A673 (cell line): Measurements from ENCODE around the gene GALNT11. TPM values are rescaled to one million over a fixed set of nuclear protein-coding genes. Genes with fewer than 3 reads are reported as not detected.
A peak's percentile ranks its signal among the peaks of the same experiment; 100 is the strongest.
"Not testable (repeated sequence)": the region's sequence is repeated elsewhere in the genome, so short reads cannot be mapped to it uniquely, and the experiment has no call there.

Experiments
- BruUV-seq: library from RNA; stranded (reverse); fragments of 400-500 nt; replicated peaks from 2 replicates; lab custom pipeline; 2021; lab: Mats Ljungman, UMichigan
- CTCF ChIA-PET: fragments of 300-600 bp; sonication (Branson Sonifier 250); formaldehyde crosslinking; loops from one replicate; lab custom pipeline; 2022; ENCODE audit warnings: antibody characterized with exemption; lab: Charles Lee
- POLR2A ChIA-PET: fragments of 300-600 bp; sonication (Branson Sonifier 250); formaldehyde crosslinking; loops from one replicate; lab custom pipeline; 2022; ENCODE audit warnings: antibody characterized with exemption; ENCODE audit not compliant: low non-redundant PET; lab: Charles Lee
- DNase-seq: peaks from one replicate; pipeline ENCODE4 v3.0.0-alpha.2; 2015; ENCODE audit warnings: low spot score
- H3K27ac ChIP-seq: fragments of 200-600 bp; sonication (generic); 2 replicates; pipeline ENCODE4 v1.5.1; 2016; ENCODE audit warnings: mixed run types, low read depth, mild to moderate bottlenecking, mixed read lengths, antibody characterized with exemption, low read length; ENCODE audit not compliant: poor library complexity, severe bottlenecking
- H3K27me3 ChIP-seq: fragments of 200-600 bp; sonication (generic); replicated peaks from 2 replicates; pipeline ENCODE4 v1.6.1; 2017; ENCODE audit warnings: mixed run types, low read depth, mild to moderate bottlenecking, mixed read lengths, antibody characterized with exemption, low read length; ENCODE audit not compliant: insufficient read depth, poor library complexity
- H3K36me3 ChIP-seq: fragments of 200-600 bp; sonication (generic); 2 replicates; pipeline ENCODE4 v1.6.1; 2016; ENCODE audit warnings: mixed run types, mild to moderate bottlenecking, mixed read lengths, antibody characterized with exemption, low read length; ENCODE audit not compliant: insufficient read depth, poor library complexity, severe bottlenecking
- H3K4me1 ChIP-seq: fragments of 200-600 bp; sonication (generic); 2 replicates; pipeline ENCODE4 v1.6.1; 2017; ENCODE audit warnings: mixed run types, mild to moderate bottlenecking, mixed read lengths, antibody characterized with exemption, low read length; ENCODE audit not compliant: insufficient read depth, poor library complexity, severe bottlenecking
- H3K4me3 ChIP-seq: fragments of 200-600 bp; sonication (generic); 2 replicates; pipeline ENCODE4 v1.5.1; 2016; ENCODE audit warnings: low read depth, mixed run types, mild to moderate bottlenecking, mixed read lengths, low read length; ENCODE audit not compliant: poor library complexity, severe bottlenecking
- H3K9me3 ChIP-seq: fragments of 200-600 bp; sonication (generic); 2 replicates; pipeline ENCODE4 v1.6.1; 2016; ENCODE audit warnings: mixed run types, low read depth, mild to moderate bottlenecking, mixed read lengths, antibody characterized with exemption, low read length; ENCODE audit not compliant: poor library complexity, severe bottlenecking
- EZH2 ChIP-seq: fragments of 200-600 bp; sonication (generic); IDR thresholded peaks from 2 replicates; pipeline ENCODE4 v1.6.1; 2017; ENCODE audit warnings: borderline replicate concordance, low read depth, mild to moderate bottlenecking, mixed read lengths, antibody characterized with exemption, low read length; ENCODE audit not compliant: poor library complexity, severe bottlenecking
- intact Hi-C: fragments of 100-400 bp; cut with micrococcal nuclease; formaldehyde crosslinking; loops from one replicate; pipeline ENCODE4 v1.10.0; 2022; ENCODE audit not compliant: unreplicated experiment
- total RNA-seq: library from RNA; stranded (reverse); gene quantifications from 2 replicates; pipeline ENCODE4 v1.2.3, GENCODE V29; 2021
- TF ChIP-seq, protein P1 (sequence below): fragments of 300-800, 200-600 bp; sonication (generic); conservative IDR thresholded peaks from 2 replicates; pipeline ENCODE4 v1.5.1; 2017; ENCODE audit warnings: low read depth, mild to moderate bottlenecking, antibody characterized with exemption, low read length, moderate library complexity, mixed read lengths

GALNT11 gene
- total RNA-seq, 1 experiment from 2014 or later: 35.5 TPM

DNA sequence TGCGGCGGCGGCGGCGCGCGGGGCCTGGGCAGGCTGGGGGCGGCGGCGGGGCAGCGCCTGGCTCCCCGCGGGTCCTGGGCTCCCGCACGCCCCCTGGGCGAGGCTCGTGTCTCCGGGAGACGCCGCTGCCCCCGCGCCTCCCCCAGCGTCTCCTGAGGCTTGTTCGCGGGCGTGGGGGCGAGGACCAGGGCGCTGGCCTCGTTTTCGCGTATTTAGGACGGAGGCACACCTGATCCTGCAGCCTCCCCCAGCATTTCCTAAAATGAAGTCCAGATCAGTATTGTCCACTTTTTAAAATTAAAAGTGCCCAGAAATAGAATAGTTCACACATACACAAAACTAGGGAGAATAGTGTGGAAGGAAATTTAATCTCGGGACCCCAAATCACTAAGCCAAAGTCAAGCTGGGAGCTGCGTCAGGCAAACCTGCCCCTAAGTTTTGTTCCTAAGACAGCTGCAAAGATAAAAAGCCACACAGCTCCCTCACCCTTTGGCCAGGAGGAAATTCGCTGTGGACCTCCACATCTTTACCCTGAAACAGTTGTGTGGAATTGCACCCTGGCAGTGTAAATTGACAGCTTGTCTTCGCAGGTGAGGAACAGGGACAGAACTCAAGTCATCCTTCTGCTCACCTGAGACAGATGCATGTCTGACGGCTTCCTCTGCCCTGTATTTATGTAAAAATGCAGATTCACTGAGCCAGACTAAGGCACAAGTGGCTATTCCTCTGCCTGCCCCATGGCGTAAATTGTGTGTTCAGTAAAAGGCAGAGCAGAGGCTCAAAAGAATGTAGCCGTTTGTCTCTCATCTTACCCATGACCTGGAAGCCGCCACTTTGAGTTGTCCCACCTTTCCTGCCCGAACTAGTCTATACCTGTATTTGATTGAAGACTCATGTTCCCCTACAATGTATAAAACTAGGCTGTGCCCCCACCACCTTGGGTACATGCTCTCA is 740 bp downstream of the GALNT11 start:
- intact Hi-C loops: loop anchor here (1.0 kb wide), 1 partner anchor 34 kb away; no protein-coding TSS in a partner anchor
- CTCF ChIA-PET: interaction anchor here (0.6 kb wide), 1 partner anchor 128 kb away, joined by 4 read pairs; no protein-coding TSS in a partner anchor
- peak overlapping the region; percentile 71 for H3K4me3 ChIP-seq
- no peak for TF ChIP-seq EZH2
- TF ChIP-seq, protein P1, sequence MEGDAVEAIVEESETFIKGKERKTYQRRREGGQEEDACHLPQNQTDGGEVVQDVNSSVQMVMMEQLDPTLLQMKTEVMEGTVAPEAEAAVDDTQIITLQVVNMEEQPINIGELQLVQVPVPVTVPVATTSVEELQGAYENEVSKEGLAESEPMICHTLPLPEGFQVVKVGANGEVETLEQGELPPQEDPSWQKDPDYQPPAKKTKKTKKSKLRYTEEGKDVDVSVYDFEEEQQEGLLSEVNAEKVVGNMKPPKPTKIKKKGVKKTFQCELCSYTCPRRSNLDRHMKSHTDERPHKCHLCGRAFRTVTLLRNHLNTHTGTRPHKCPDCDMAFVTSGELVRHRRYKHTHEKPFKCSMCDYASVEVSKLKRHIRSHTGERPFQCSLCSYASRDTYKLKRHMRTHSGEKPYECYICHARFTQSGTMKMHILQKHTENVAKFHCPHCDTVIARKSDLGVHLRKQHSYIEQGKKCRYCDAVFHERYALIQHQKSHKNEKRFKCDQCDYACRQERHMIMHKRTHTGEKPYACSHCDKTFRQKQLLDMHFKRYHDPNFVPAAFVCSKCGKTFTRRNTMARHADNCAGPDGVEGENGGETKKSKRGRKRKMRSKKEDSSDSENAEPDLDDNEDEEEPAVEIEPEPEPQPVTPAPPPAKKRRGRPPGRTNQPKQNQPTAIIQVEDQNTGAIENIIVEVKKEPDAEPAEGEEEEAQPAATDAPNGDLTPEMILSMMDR: peak; percentile 20; the same call in 1 of the 2 replicates
- DNase-seq: no peak
- peaks cover 9% of the 10 kb centered on the region for H3K36me3 ChIP-seq
- TSS peak; percentile 40 for BruUV-seq
- no peaks in the 10 kb centered on the region for H3K4me1 ChIP-seq
- H3K9me3 ChIP-seq: no peaks in the 10 kb centered on the region
- POLR2A ChIA-PET: no interaction called here
- peak overlapping the region; percentile 84 for H3K27ac ChIP-seq
- no peaks in the 10 kb centered on the region for H3K27me3 ChIP-seq

DNA sequence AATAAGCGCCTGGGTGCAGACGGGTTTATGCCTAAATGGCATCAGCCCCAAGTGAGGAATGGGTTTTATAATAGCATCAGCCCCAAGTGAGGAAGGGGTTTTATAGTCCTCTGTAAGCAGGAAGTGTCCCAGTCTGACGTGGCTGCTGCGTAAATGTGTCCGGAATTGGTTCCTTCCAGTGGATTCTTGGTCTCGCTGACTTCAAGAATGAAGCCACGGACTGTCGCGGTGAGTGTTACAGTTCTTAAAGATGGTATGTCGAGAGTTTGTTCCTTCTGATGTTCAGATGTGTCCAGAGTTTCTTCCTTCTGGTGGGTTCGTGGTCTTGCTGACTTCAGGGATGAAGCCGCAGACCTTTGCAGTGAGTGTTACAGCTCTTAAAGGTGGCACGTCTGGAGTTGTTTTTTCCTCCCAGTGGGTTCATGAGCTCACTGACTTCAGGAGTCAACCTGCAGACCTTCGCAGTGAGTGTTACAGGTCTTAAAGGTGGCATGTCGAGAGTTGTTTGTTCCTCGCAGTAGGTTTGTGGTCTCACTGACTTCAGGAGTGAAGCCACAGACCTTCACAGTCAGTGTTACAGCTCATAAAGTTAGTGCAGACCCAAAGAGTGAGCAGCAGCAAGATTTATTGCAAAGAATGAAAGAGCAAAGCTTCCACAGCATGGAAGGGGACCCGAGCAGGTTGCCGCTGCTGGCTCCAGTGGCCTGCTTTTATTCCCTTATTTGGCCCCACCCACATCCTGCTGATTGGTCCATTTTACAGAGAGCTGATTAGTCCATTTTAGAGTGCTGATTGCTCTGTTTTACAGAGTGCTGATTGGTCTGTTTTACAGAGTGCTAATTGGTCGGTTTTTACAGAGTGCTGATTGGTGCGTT is 2.3 kb downstream of the GALNT11 start:
- CTCF ChIA-PET, BruUV-seq, H3K27ac ChIP-seq, DNase-seq, POLR2A ChIA-PET, intact Hi-C loops, H3K4me1 ChIP-seq, H3K27me3 ChIP-seq, H3K36me3 ChIP-seq, H3K9me3 ChIP-seq, H3K4me3 ChIP-seq: not testable (repeated sequence)

DNA sequence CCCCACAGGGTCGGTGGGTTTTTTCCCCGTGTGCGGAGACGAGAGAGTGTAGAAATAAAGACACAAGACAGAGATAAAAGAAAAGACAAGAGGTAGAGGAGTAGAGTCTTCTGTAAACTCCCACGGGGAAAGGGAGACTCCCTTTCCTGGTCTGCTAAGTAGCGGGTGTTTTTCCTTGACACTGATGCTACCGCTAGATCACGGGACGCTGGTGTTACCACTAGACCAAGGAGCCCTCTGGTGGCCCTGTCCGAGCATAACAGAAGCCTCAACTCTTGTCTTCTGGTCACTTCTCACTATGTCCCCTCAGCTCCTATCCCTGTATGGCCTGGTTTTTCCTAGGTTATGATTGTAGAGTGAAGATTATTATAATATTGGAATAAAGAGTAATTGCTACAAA is 4.6 kb downstream of the GALNT11 start:
- H3K36me3 ChIP-seq, CTCF ChIA-PET: not testable (repeated sequence)

DNA sequence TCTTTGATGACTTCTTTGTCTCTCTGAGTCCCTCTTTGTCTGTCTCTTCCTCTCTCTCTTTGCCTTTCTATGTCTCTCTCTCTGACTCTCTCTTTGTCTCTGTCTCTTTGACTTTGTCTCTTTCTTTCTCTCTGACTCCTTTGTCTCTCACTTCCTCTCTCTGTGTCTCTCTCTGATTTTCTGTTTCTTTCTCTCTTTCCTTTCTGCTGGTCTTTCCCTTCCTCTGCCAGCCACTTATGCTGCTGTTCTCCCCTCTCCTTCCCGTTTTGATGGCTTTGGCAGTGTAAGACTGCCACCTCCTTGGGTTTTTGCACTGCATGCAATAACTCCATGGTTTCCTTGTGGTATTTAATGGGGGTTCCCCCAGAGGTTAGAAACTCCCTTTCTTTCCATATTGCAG is 5.2 kb downstream of the GALNT11 start:
- POLR2A ChIA-PET, H3K27me3 ChIP-seq, H3K4me3 ChIP-seq, CTCF ChIA-PET, BruUV-seq, H3K27ac ChIP-seq, H3K9me3 ChIP-seq, DNase-seq, H3K36me3 ChIP-seq, H3K4me1 ChIP-seq, intact Hi-C loops: not testable (repeated sequence)

More for the DNA sequence above, 4.6 kb downstream of the GALNT11 start:
- H3K4me1 ChIP-seq, H3K27ac ChIP-seq, H3K9me3 ChIP-seq, intact Hi-C loops, BruUV-seq, POLR2A ChIA-PET, H3K4me3 ChIP-seq, H3K27me3 ChIP-seq: not testable (repeated sequence)
- peak; percentile 43 for DNase-seq
- TF ChIP-seq, protein P1: peak; percentile 36
